NCI-H526 treated with DMSO at 0.1 percent for 48 hours (cell line): ENCODE results near the gene PTGFR.

Source experiments
- DNase-seq: peaks from one replicate; lab custom pipeline; 2025; lab: John Stamatoyannopoulos, UW

The PTGFR gene

GRCh38 chr1:78520843-78521242 is 30.1 kb downstream of the PTGFR start:
- no peak for DNase-seq

GRCh38 chr1:78522136-78522535 is 31.4 kb downstream of the PTGFR start:
- no peak for DNase-seq

GRCh38 chr1:78526496-78526895 is 35.7 kb downstream of the PTGFR start:
- DNase-seq, result no peak

- DNase-seq, result no peak
Measured at GRCh38 chr1:78527706-78528105, 36.9 kb downstream of the PTGFR start.

GRCh38 chr1:78533527-78533926 is 42.8 kb downstream of the PTGFR start:
- peak; percentile 19 for DNase-seq

GRCh38 chr1:78535286-78535685 is 44.5 kb downstream of the PTGFR start:
- DNase-seq, result no peak

GRCh38 chr1:78536427-78536826 is 45.7 kb downstream of the PTGFR start:
- DNase-seq, result no peak

GRCh38 chr1:78540048-78540447 is 49.3 kb downstream of the PTGFR start:
- DNase-seq, result no peak

DNA sequence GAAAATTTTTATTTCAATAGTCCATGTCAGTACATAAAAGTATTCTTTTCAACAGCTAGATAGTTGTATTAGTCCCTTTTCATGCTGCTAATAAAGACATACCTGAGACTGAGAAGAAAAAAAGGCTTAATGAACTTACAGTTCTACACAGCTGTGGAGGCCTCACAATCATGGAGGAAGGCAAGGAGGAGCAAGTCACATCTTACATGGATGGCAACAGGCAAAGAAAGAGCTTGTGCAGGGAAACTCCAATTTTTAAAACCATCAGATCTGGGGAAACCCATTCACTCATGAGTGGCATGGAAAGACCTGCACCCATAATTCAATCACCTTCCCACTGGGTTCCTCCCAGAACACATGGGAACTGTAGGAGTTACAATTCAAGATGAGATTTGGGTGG is 50.7 kb downstream of the PTGFR start:
- DNase-seq, result no peak

DNA sequence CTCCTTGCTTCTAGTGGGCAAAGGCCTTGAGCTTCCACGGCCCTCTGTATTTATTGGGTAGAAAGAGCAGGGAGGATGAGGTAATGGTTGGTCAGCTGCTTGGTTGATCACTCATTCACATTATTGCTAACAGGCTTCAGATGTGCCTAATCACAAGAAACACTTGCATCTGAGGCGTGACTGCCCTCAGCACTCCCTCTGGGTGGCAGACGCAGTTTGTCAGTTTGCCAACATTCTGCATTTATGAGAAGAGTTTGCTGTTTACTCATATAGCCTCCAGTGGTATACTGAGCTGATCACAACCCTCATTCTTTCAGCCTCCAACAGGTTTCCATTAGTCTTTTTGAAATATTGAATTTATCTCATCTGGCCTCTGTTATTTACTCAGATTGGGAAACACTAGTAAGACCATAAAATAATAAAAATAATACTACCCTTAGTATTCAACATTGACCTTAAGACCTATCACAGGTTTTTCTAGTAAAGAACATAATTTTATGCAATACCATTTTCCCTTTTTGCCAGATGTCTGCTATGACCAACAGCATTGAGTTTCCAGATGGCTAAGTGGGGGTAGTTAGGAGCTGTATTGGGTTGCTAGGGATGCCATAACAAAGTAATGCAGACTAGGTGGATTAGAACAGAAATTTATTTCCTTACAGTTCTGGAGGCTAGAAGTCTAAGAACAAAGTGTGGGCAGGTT is 53.3 kb downstream of the PTGFR start:
- DNase-seq, result no peak

GRCh38 chr1:78547081-78547480 is 56.3 kb downstream of the PTGFR start:
- DNase-seq, result no peak

DNA sequence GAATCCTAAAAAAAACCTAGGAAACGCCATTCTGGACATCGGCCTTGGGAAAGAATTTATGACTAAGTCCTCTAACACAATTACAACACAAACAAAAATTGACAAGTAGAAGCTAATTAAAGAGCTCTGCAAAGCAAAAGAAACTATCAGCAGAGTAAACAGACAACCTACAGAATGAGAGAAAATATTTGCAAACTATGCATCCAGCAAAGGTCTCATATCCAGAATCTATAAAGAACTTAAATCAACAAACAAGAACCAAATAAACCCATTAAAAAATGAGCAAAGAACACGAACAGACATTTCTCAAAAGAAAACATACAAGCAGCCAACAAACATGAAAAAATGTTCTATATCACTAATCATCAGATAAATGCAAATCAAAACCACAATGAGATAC is 58.6 kb downstream of the PTGFR start:
- no peak for DNase-seq

GRCh38 chr1:78549891-78550290 is 59.1 kb downstream of the PTGFR start:
- no peak for DNase-seq

DNA sequence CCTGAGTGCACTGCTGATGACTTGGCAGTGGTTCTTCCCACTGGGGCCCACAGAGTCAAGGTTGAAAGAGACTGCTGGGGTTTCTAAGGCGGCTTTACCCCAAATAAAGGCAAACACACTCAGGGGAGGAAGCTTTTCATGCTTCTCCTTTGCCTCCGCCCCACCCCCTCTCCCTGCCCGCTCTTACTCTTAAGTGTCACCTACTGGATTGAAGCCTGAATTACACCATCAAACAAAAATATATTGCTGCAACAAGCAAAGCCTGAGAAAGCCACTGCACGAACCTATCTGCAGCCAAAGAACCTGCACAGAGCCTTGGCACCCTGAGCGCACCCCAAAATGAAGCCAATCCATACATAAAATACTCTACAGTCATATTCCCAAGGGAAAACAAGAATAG is 63.1 kb downstream of the PTGFR start:
- no peak for DNase-seq

DNA sequence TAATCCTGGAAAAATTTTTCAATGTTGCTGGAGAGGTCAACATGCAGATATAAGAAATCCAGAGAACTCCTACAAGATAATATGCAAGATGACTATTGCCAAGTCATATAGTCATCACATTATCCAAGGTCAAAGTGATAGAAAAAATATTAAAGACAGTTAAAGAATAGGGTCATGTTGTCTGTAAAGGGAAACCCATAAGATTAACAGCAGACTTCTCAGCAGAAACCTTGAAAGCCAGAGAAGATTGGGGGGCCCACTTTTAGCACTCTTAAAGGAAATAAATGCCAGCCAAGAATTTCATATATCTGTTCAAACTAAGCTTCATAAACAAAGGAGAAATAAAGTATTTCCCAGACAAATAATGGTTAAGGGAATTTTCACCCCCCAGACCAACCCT is 64.1 kb downstream of the PTGFR start:
- DNase-seq, result no peak

GRCh38 chr1:78559680-78560079 is 68.9 kb downstream of the PTGFR start:
- no peak for DNase-seq

DNA sequence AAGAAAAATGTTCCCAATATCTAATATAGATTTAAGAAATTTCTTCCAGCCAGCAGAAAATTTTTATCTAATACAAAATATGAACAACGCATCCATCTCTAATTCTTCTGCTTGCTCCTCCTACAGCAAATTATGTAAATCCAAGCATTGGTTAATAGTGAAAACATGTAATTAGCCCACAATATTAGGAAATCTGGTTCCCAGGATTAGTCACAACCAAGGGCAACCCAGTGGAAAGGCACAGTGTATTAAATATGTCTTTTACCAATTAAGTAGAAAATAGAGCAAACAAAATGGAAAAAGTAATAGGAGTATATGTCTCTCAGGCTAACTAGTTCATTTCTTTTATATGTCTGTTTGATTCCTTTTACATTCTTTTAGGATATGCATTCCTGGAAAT is 70.0 kb downstream of the PTGFR start:
- no peak for DNase-seq

- no peak for DNase-seq
Measured at GRCh38 chr1:78561856-78562255, 71.1 kb downstream of the PTGFR start.

- DNase-seq, result no peak
Measured at GRCh38 chr1:78565393-78565792, 74.6 kb downstream of the PTGFR start.

- no peak for DNase-seq
Measured at GRCh38 chr1:78570539-78570938, 79.8 kb downstream of the PTGFR start.

DNA sequence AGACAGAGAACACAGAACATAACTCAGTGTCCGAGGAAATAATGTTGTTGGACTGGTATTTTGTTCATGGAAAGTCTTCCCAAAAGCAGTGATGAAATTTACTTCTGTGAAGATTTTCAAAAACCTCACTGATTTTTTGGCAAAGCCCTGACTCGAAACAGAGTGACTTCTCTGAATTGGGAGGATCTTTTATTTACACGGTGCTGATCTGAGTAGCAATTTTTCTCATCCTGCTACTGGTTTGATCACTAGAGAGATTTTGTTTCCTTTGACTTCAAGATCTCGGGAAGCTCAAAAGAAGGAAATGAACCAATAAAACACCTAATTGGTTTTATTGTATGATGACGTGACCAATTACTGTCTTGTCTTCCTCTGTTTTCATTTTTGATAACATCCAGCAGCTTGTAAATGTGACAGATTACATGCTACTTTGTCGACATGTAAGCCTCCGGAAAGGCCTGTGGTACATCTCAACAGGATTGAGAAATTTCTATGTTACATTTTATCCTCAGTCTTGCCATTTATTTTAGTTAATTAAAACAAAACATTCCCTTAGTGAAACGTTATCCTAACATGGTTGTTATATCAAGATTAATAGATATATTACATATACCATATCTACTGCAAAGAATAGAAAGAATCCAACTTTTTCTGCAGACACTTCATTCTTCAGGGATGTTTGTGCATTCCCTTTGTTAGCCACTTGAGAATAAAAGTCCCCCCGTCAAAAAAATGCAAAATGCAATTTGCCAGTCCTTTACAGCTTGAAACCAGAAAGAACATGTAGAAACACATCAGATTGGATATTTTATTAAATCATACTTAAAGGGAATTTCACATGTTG is 86.7 kb downstream of the PTGFR start:
- no peak for DNase-seq

DNA sequence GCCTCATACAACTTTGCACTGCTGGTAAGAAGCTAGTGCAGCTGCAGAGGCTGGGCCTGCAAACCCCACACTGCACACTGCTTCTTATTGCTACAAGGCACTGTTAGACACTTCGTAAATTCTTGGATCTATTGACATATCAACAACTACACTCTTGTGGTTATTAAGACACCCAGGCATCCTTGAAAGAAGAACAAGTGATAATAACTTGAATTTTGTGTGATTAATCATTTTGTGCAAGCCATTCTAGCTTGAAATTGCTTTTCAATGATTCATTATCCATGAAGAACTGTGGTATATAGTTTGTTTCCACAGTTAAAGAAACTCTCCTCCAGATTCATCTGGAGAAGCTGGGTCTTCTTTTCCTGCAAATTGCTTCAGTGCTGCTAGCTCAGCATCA is 95.8 kb downstream of the PTGFR start:
- no peak for DNase-seq

DNA sequence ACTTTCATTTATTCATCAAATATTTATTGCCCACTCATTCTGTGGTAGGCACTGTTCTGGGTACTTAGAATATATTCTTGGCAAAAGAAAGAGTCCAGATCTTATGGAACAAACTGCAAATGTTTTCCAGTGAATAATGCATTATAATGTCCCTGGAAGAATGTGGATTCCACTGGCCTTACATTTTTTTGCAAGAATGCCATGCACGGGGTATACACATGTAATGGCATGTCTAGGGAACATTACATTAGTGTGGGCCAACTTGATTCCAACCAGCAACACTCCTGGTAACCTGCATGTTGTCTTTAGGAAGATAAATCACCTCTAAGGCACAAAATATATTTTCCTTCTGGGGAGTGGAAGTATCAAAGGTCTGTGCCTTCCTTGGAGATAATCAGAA is 96.4 kb downstream of the PTGFR start:
- no peak for DNase-seq
